Gastrocnemius medialis (tissue), 4 donors: Measurements from ENCODE around the gene CIB4.

ENCODE experiments used
- POLR2A ChIP-seq, 2 donors: fragments of 450-650 bp; IDR thresholded peaks; one replicate each; pipeline ENCODE4 v1.6.1; 2017; ENCODE audit warnings: antibody characterized with exemption in 2 of 2, mild to moderate bottlenecking in 2 of 2, moderate library complexity in 2 of 2
- TF ChIP-seq, protein P1 (sequence below), 5 experiments: fragments of 450-650 bp in 3 of 5; fragments of 200-600 bp in 2 of 5; sonication (generic) in 2 of 5; IDR thresholded peaks in 4 of 5; conservative IDR thresholded peaks in 1 of 5; 1 replicate in 4 of 5; 2 replicates in 1 of 5; pipeline ENCODE4 v1.5.1; 2016 to 2019; ENCODE audit warnings: antibody characterized with exemption in 5 of 5, mild to moderate bottlenecking in 3 of 5, moderate library complexity in 3 of 5

DNA sequence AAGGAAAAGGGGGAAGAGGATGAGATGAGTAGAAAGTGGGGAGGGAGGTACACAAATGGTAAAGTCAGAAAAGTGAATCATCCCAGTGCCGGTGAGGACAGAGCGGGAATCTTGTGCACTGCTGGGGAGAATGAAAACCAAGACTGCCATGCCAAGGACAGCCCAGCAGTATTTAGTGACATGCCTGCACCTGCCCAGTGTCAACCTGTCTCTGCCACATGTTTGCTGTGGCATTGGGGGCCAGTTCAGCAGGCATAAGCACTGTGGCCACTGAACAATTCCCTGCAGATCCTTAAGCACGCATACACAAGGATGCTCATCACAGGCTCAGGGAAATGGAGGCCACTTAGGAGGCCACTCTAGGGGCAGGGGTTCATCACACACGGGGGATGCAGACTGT is 46.2 kb upstream of the CIB4 start:
- TF ChIP-seq, protein P1, sequence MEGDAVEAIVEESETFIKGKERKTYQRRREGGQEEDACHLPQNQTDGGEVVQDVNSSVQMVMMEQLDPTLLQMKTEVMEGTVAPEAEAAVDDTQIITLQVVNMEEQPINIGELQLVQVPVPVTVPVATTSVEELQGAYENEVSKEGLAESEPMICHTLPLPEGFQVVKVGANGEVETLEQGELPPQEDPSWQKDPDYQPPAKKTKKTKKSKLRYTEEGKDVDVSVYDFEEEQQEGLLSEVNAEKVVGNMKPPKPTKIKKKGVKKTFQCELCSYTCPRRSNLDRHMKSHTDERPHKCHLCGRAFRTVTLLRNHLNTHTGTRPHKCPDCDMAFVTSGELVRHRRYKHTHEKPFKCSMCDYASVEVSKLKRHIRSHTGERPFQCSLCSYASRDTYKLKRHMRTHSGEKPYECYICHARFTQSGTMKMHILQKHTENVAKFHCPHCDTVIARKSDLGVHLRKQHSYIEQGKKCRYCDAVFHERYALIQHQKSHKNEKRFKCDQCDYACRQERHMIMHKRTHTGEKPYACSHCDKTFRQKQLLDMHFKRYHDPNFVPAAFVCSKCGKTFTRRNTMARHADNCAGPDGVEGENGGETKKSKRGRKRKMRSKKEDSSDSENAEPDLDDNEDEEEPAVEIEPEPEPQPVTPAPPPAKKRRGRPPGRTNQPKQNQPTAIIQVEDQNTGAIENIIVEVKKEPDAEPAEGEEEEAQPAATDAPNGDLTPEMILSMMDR (IDR thresholded peaks at IDR 0.05 in 4 of 5, conservative IDR thresholded peaks at IDR 0.05 in 1 of 5) = no peak
- TF ChIP-seq POLR2A (IDR thresholded peaks at IDR 0.05) = no peak
